ENCODE data around the gene SINHCAF.

SINHCAF gene

DNA sequence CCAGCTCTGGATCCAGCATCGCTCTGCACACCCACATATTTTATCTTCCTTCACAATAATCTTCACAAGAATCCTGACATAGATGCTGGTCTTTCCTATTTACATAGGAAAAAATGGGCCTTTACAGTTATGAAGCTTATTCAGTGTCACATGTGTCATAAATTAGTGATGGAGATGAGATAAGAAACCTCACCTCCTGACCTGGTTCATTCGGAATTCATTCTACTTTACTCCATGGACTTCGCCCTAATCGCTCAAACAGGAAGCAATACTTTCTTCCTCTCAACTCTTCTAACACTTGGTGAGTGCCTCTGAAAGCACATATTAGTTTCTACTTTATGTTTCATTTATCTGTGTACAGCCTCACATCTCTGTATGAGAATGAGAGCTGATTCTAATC, 12.0 kb upstream of the SINHCAF start:
- Histone ChIP-seq H3K36me3 (ENCODE audit: control insufficient read depth, insufficient read depth, low read length) (no peaks in the 10 kb centered on the region), H3K4me1 (ENCODE audit: control insufficient read depth, insufficient read depth, low read length, poor library complexity, severe bottlenecking) (no peaks in the 10 kb centered on the region), H3K9me3 (ENCODE audit: control insufficient read depth, low read length) (no peaks in the 10 kb centered on the region), H3K27ac (ENCODE audit: insufficient read depth, low read length, poor library complexity, severe bottlenecking) (no peak overlapping the region), H3K4me3 (ENCODE audit: insufficient read depth, low read depth, low read length, poor library complexity, severe bottlenecking) (no peak overlapping the region), H3K27me3 (replicated peaks; ENCODE audit: control insufficient read depth, insufficient read depth, low read length, poor library complexity, severe bottlenecking) (no peaks in the 10 kb centered on the region)
- DNase-seq: no peak

DNA sequence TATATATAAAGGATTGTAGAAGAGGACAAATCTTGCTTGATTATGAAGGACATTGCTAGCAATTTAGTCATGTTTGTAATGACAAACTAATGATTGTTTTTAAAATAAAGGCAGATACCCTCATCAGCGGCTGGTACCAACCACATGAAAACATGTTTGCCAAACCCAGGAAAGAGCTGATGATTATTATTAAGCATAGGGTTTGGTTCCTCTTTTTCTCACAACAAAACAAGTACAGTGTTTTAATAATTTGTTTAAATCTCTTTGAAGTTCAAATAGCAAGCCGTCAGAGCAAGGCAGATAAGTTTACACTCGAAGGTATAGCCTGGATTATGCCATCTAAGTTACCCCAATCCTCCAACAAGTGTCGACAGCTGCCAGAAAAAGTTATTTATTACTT, 5.3 kb upstream of the SINHCAF start:
- Histone ChIP-seq H3K27me3 (replicated peaks; ENCODE audit: control insufficient read depth, insufficient read depth, low read length, poor library complexity, severe bottlenecking) (no peaks in the 10 kb centered on the region), H3K36me3 (ENCODE audit: control insufficient read depth, insufficient read depth, low read length) (no peaks in the 10 kb centered on the region), H3K4me1 (ENCODE audit: control insufficient read depth, insufficient read depth, low read length, poor library complexity, severe bottlenecking) (no peaks in the 10 kb centered on the region), H3K9me3 (ENCODE audit: control insufficient read depth, low read length) (no peaks in the 10 kb centered on the region), H3K4me3 (ENCODE audit: insufficient read depth, low read depth, low read length, poor library complexity, severe bottlenecking) (no peak overlapping the region), H3K27ac (ENCODE audit: insufficient read depth, low read length, poor library complexity, severe bottlenecking) (no peak overlapping the region)
- DNase-seq: no peak

DNA sequence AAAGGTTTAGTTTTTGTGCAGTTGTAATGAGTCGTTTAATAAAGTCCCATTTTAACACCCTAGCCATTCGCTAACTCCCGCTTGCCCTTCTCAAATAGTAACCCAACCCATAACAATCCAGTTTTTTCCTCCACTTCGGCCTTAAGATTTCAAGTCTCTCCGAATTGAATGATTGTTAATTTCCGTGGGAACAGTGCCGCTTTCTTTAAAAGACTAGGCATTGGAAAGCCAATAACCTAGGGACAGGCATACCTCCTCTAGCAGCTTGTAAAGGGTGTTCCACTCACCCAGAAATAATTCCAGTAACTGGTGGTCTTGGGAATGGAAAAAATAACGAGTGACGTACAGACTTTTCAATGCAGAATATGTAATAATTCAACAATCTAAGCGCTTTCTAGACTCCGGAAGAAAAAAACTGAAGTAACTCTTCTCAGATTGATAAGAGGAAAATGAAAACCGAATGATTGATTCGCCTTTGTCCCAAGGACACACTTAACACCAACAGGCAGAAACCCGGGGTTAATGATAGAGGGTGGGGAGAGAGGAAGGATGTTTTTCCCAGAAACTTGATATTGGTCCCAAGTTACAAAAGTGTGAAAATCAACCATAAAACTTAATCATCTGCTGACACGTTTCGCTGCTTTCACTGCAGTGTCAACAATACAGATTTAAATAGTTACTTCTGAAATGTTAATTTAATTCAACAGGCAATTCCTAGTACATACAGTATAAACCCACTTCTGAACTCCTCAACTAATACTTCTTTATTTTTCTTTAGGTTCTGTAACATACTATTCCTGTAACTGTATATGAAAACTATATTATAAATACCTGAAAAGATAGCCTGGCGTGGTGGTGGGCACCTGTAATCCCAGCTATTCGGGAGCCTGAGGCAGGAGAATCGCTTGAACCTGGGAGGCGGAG, 1.0 kb upstream of the SINHCAF start:
- H3K27me3 ChIP-seq (replicated peaks; ENCODE audit: control insufficient read depth, insufficient read depth, low read length, poor library complexity, severe bottlenecking): no peaks in the 10 kb centered on the region
- peak overlapping the region; percentile 89 for H3K4me3 ChIP-seq (ENCODE audit: insufficient read depth, low read depth, low read length, poor library complexity, severe bottlenecking)
- H3K36me3 ChIP-seq (ENCODE audit: control insufficient read depth, insufficient read depth, low read length): no peaks in the 10 kb centered on the region
- DNase-seq: no peak
- H3K27ac ChIP-seq (ENCODE audit: insufficient read depth, low read length, poor library complexity, severe bottlenecking): peak overlapping the region; percentile 94
- no peaks in the 10 kb centered on the region for H3K9me3 ChIP-seq (ENCODE audit: control insufficient read depth, low read length)
- peaks cover 8% of the 10 kb centered on the region for H3K4me1 ChIP-seq (ENCODE audit: control insufficient read depth, insufficient read depth, low read length, poor library complexity, severe bottlenecking)

DNA sequence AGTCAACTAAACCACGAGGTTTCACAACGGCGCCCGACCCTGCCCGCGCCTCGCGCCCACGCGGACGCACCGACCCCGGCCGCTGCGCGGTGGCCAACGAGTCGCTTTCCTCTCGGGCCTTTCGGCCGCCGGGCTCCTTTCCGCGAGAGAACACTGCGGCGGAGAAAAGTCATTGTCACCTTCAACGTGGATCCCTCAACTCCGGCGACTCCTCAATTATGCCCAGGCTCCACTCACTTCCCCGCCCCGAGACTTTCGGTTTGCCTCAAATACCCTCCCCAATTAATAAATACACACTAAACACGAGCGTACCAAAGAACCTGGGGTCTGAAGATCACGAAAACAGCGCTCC, 450 bp downstream of the SINHCAF start:
- no peaks in the 10 kb centered on the region for H3K9me3 ChIP-seq (ENCODE audit: control insufficient read depth, low read length)
- H3K27ac ChIP-seq (ENCODE audit: insufficient read depth, low read length, poor library complexity, severe bottlenecking): peak overlapping the region; percentile 94
- no peaks in the 10 kb centered on the region for H3K36me3 ChIP-seq (ENCODE audit: control insufficient read depth, insufficient read depth, low read length)
- H3K4me1 ChIP-seq (ENCODE audit: control insufficient read depth, insufficient read depth, low read length, poor library complexity, severe bottlenecking): peaks cover 8% of the 10 kb centered on the region
- peak in 1 of 3 donors; percentile 5 for DNase-seq
- peak overlapping the region; percentile 89 for H3K4me3 ChIP-seq (ENCODE audit: insufficient read depth, low read depth, low read length, poor library complexity, severe bottlenecking)
- H3K27me3 ChIP-seq (replicated peaks; ENCODE audit: control insufficient read depth, insufficient read depth, low read length, poor library complexity, severe bottlenecking): no peaks in the 10 kb centered on the region

DNA sequence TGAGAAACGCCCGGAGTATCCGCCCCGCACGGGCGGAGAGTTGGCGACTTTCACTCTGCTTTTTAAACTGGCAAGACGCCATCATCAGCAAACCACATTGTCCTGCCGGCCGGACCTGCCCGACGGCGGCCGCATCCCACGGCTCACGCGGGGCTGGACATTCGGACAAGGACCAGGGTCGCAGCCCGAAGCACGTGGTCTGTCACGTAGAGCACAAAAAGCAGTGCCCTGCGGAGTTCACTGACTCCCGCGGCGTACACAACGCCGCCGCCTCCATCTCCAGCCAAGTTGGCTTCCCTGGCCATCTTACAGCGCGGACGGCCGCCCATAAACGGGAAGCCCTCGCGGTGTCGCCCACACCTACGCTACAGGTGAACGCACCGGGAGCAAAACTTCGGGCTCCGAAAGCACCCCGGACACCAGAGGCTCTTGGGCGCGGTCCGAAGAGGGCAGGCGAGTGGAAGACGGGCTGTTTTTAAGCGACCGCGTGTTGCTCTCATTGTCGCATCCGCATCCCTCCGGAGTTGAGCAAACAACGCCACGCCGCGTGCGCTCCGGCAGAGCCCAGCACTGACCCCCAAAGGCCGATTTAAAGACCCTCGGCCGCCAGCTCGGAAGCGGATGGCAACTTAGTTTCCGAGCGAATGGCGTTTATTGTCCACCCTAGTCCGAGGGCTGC, 966 bp downstream of the SINHCAF start:
- peak in 2 of 3 donors; percentile 10 to 11 for DNase-seq
- no peaks in the 10 kb centered on the region for H3K27me3 ChIP-seq (replicated peaks; ENCODE audit: control insufficient read depth, insufficient read depth, low read length, poor library complexity, severe bottlenecking)
- peak overlapping the region; percentile 94 for H3K27ac ChIP-seq (ENCODE audit: insufficient read depth, low read length, poor library complexity, severe bottlenecking)
- peak overlapping the region; percentile 89 for H3K4me3 ChIP-seq (ENCODE audit: insufficient read depth, low read depth, low read length, poor library complexity, severe bottlenecking)
- peaks cover 8% of the 10 kb centered on the region for H3K4me1 ChIP-seq (ENCODE audit: control insufficient read depth, insufficient read depth, low read length, poor library complexity, severe bottlenecking)
- H3K36me3 ChIP-seq (ENCODE audit: control insufficient read depth, insufficient read depth, low read length): no peaks in the 10 kb centered on the region
- H3K9me3 ChIP-seq (ENCODE audit: control insufficient read depth, low read length): no peaks in the 10 kb centered on the region

DNA sequence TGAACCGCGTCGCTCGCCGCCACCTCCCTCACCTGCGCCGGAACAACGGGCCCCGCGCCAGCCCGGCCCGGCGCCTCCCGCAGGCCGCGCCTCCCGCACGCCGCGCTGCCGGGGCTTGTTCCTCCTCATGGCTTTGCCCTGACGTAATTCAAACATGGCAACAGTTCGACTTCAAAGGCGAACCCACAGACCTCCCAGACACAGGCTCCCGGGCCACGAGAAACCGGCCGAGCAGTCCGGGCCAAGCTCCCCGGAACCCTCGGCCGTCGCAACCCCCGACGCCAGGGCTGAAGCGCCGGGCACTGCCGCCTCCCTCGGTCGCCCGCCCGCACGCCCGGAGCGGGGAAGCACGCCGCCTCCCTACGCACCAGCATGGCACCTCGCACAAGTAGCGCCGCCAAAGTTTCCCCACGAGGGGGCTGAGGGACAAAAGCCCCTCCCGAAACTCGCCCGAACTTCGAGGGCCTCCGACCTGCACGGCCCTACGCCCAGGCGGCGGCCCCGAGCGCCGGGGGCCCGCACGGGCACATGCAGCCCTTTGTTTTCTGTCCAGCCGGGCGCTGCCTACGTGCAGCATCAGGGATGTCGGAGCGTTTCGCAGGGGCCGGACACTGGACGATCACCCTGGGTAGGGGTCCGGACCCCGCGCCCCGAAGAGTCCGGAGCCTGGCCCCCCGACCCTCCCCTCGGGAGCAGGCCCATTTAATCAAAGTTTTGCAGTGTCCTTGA, 1.7 kb downstream of the SINHCAF start:
- DNase-seq: peak; percentile 63 to 72 (median 72)
- H3K9me3 ChIP-seq (ENCODE audit: control insufficient read depth, low read length): no peaks in the 10 kb centered on the region
- no peaks in the 10 kb centered on the region for H3K27me3 ChIP-seq (replicated peaks; ENCODE audit: control insufficient read depth, insufficient read depth, low read length, poor library complexity, severe bottlenecking)
- H3K4me3 ChIP-seq (ENCODE audit: insufficient read depth, low read depth, low read length, poor library complexity, severe bottlenecking): peak overlapping the region; percentile 89
- H3K27ac ChIP-seq (ENCODE audit: insufficient read depth, low read length, poor library complexity, severe bottlenecking): peak overlapping the region; percentile 94
- no peaks in the 10 kb centered on the region for H3K36me3 ChIP-seq (ENCODE audit: control insufficient read depth, insufficient read depth, low read length)
- peaks cover 8% of the 10 kb centered on the region for H3K4me1 ChIP-seq (ENCODE audit: control insufficient read depth, insufficient read depth, low read length, poor library complexity, severe bottlenecking)

DNA sequence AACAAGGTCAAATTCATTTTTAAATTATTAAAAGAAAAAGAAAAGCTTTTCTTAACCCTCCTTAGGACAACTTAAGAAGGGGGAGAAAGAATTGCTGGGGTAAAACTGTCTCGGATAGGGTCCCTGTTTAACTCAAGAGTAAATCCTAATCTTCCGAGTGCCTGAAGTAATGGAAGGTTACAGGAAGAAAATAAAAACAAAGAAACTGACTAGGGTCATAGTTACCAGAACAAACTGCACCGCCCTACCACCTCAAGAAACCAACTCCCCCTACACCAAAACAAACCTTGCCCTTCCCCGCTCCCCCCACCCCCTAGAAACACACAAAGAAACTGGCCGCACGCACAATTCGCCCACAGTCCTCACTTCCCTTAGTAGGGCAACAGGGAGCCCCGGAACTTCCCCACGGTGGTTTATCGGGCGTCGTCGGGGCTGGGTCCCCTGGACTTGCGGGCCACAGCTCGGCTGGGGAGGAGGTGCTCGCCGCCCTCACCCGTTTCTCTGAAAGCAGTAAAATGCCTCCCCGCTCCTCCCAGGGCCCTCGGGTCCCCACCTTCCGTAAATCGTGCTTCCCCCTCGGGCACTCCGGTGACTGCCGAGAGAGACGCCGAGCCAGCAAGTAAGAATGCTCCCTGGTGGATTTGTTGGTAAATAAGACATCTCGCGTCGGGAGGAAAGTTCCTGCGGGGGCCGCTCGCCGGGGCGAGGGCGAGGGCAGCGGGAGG, 2.4 kb downstream of the SINHCAF start:
- Histone ChIP-seq H3K27me3 (replicated peaks; ENCODE audit: control insufficient read depth, insufficient read depth, low read length, poor library complexity, severe bottlenecking) (no peaks in the 10 kb centered on the region), H3K27ac (ENCODE audit: insufficient read depth, low read length, poor library complexity, severe bottlenecking) (peak overlapping the region; percentile 94), H3K4me1 (ENCODE audit: control insufficient read depth, insufficient read depth, low read length, poor library complexity, severe bottlenecking) (peaks cover 8% of the 10 kb centered on the region), H3K9me3 (ENCODE audit: control insufficient read depth, low read length) (no peaks in the 10 kb centered on the region), H3K4me3 (ENCODE audit: insufficient read depth, low read depth, low read length, poor library complexity, severe bottlenecking) (peak overlapping the region; percentile 89), H3K36me3 (ENCODE audit: control insufficient read depth, insufficient read depth, low read length) (no peaks in the 10 kb centered on the region)
- peak; percentile 41 to 55 (median 55) for DNase-seq

DNA sequence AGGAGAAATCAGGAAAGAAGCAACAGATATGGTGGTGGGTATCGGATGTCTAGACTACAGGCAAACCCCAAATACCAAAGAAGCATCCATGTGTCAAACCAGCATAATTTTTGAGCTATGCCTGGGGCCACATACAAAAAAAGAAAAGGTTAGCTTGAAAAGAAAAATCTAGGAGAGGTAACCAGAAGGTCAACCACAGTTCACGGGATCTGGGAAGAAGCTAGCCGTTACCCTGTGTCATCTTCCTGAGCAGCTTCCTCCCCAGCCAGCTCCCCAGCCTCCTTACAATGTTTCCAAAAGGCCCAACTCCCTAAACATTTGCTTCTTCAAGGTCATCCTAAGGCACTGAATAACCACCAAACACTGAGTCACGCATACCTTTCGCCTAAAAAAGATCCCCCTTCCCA, 3.1 kb downstream of the SINHCAF start:
- peak overlapping the region; percentile 89 for H3K4me3 ChIP-seq (ENCODE audit: insufficient read depth, low read depth, low read length, poor library complexity, severe bottlenecking)
- H3K4me1 ChIP-seq (ENCODE audit: control insufficient read depth, insufficient read depth, low read length, poor library complexity, severe bottlenecking): peaks cover 8% of the 10 kb centered on the region
- H3K36me3 ChIP-seq (ENCODE audit: control insufficient read depth, insufficient read depth, low read length): no peaks in the 10 kb centered on the region
- H3K27me3 ChIP-seq (replicated peaks; ENCODE audit: control insufficient read depth, insufficient read depth, low read length, poor library complexity, severe bottlenecking): no peaks in the 10 kb centered on the region
- no peaks in the 10 kb centered on the region for H3K9me3 ChIP-seq (ENCODE audit: control insufficient read depth, low read length)
- no peak for DNase-seq
- peak overlapping the region; percentile 94 for H3K27ac ChIP-seq (ENCODE audit: insufficient read depth, low read length, poor library complexity, severe bottlenecking)

DNA sequence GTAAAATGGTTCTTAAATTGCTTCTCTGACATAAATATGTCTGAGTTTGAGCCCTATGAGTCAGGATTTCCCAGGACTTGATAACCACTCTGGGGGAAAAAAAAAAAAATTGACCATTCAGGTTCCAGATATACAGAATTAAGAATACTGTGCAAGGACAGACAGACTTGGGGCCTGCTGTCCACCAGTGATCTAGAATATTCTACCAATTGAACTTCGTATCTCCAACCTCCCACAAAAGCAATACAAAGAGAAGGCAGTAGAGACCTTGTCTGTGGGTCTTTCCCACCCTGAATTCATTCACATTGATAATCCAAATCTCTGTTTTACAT, 4.1 kb downstream of the SINHCAF start:
- DNase-seq: no peak
- Histone ChIP-seq H3K36me3 (ENCODE audit: control insufficient read depth, insufficient read depth, low read length) (no peaks in the 10 kb centered on the region), H3K27ac (ENCODE audit: insufficient read depth, low read length, poor library complexity, severe bottlenecking) (no peak overlapping the region), H3K9me3 (ENCODE audit: control insufficient read depth, low read length) (no peaks in the 10 kb centered on the region), H3K27me3 (replicated peaks; ENCODE audit: control insufficient read depth, insufficient read depth, low read length, poor library complexity, severe bottlenecking) (no peaks in the 10 kb centered on the region), H3K4me3 (ENCODE audit: insufficient read depth, low read depth, low read length, poor library complexity, severe bottlenecking) (no peak overlapping the region), H3K4me1 (ENCODE audit: control insufficient read depth, insufficient read depth, low read length, poor library complexity, severe bottlenecking) (peaks cover 9% of the 10 kb centered on the region)

Measured in effector memory CD4-positive, alpha-beta T cell (primary cell).